ENCODE data around the gene LRP1.

DNA sequence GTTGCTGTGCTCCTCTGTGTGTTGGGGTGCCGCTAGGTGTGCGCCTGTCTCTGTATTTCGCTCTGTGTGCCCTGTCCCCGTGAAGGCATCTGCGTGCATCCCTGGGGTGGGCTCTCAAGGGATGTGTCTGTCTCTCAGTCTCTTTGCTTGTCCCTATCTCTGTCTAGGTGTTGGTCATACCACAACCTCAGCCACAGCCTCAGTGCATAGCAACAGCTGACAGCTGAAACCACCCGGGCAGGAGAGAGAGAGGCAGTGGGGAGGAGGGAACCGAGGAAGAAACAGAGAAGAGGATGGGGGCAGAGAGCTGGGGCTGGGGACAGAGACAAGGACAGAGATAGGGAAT, 87.4 kb downstream of the LRP1 start:
- TF ChIP-seq POLR2A (IDR thresholded peaks at IDR 0.05; ENCODE audit: low read depth, low read length) = no peak
- no peak for TF ChIP-seq POLR2AphosphoS5 (IDR thresholded peaks at IDR 0.05; ENCODE audit: low read depth, low read length)

Measured in GM12892 (cell line).